ENCODE data around the gene EDIL3. TPM values are rescaled to one million over a fixed set of nuclear protein-coding genes. Genes with fewer than 3 reads are reported as not detected.

The EDIL3 gene
- total and polyA plus RNA-seq, 2 of the 8 experiments (the other 6 are each of a cell fraction or from before 2014, with no cell fraction given): 14.7 to 47.2 TPM

GRCh38 chr5:84360056-84360455 lies 24.6 kb downstream of the EDIL3 start:
- H3K4me1 ChIP-seq (replicated peaks in 1 of 4; ENCODE audit: control insufficient read depth in 3 of 4, insufficient read depth in 4 of 4, low read length in 3 of 4): no peaks in the 10 kb centered on the region
- 92% methylated on average over 3 of the region's 3 CpGs; no CpG with 5 or more reads in 1 of the 2 experiments for WGBS, 2 experiments (ENCODE audit: extremely low coverage in 1 of 2, insufficient coverage in 1 of 2, insufficient read length in 1 of 2, insufficient replicate concordance in 2 of 2, low coverage in 1 of 2, low lambda C conversion rate in 2 of 2, missing lambda C conversion rate in 1 of 2)
- H2BK120ac ChIP-seq (replicated peaks; ENCODE audit: low read depth, low read length): no peak overlapping the region
- no peaks in the 10 kb centered on the region for H3K27me3 ChIP-seq (replicated peaks in 1 of 4; ENCODE audit: control insufficient read depth in 3 of 4, extremely low read depth in 1 of 4, insufficient read depth in 3 of 4, low read length in 3 of 4)
- POLR2A ChIA-PET (ENCODE audit: partially characterized antibody): no interaction called here
- no peak overlapping the region for H3K4me2 ChIP-seq (ENCODE audit: insufficient read depth in 1 of 2, low read depth in 2 of 2, low read length in 2 of 2)
- no peaks in the 10 kb centered on the region for H3K79me1 ChIP-seq (ENCODE audit: low read depth, low read length)
- no peak overlapping the region for H3K23ac ChIP-seq (ENCODE audit: insufficient read length)
- FAIRE-seq (no peak), DNase-seq (ENCODE audit: low read depth in 1 of 2, low spot score in 2 of 2) (no peak)
- H3K18ac ChIP-seq (ENCODE audit: extremely low read depth, low read length): no peak overlapping the region
- no peak overlapping the region for H3K4me3 ChIP-seq (ENCODE audit: extremely low read depth in 1 of 4, insufficient read depth in 2 of 4, low read depth in 3 of 4, low read length in 4 of 4)
- no peak overlapping the region for H4K8ac ChIP-seq (ENCODE audit: extremely low read depth, insufficient read depth, low read length)
- H2AK5ac ChIP-seq (ENCODE audit: low read depth, low read length): no peak overlapping the region
- H4K20me1 ChIP-seq (replicated peaks in 1 of 2; ENCODE audit: control insufficient read depth in 1 of 2, insufficient read depth in 2 of 2, low read length in 2 of 2): no peaks in the 10 kb centered on the region
- H3K9me3 ChIP-seq (ENCODE audit: insufficient read depth in 2 of 2, low read depth in 1 of 2, low read length in 1 of 2): peaks cover 0 to 4% of the 10 kb centered on the region in 2 experiments; a peak in 2 of 4 replicates
- CTCF ChIA-PET (ENCODE audit: partially characterized antibody): no interaction called here
- H3K56ac ChIP-seq (replicated peaks; ENCODE audit: insufficient read length, low read depth, low read length): no peak overlapping the region
- no peaks in the 10 kb centered on the region; the same call in 1 of the 2 replicates for H3K23me2 ChIP-seq (ENCODE audit: low read depth, low read length)
- no peak overlapping the region for H3K9ac ChIP-seq (replicated peaks in 1 of 4; ENCODE audit: extremely low read depth in 1 of 4, low read depth in 3 of 4, low read length in 3 of 4)
- H2BK15ac ChIP-seq (ENCODE audit: low read length): no peak overlapping the region
- no peak overlapping the region for H2BK20ac ChIP-seq (ENCODE audit: low read length)
- H3K27ac ChIP-seq (ENCODE audit: low read depth, low read length): no peak overlapping the region
- no peaks in the 10 kb centered on the region; a peak in 1 of 8 replicates for H3K36me3 ChIP-seq (ENCODE audit: control insufficient read depth in 2 of 4, insufficient read depth in 4 of 4, low read length in 3 of 4)
- no peak for TF ChIP-seq KDM4A (IDR thresholded peaks at IDR 0.05; ENCODE audit: low read depth, low read length, severe bottlenecking)
- H4K91ac ChIP-seq (replicated peaks; ENCODE audit: insufficient read length, low read length): no peak overlapping the region
- H4K5ac ChIP-seq (ENCODE audit: insufficient read length, low read depth, low read length): no peak overlapping the region
- peaks cover 0 to 30% of the 10 kb centered on the region in 2 experiments; a peak in 2 of 4 replicates for H3K79me2 ChIP-seq (ENCODE audit: control insufficient read depth in 1 of 2, insufficient read depth in 2 of 2, low read length in 2 of 2)
- H3K14ac ChIP-seq (ENCODE audit: insufficient read length): no peak overlapping the region
- no peak overlapping the region for H2BK5ac ChIP-seq (ENCODE audit: low read depth, low read length)
- H2AFZ ChIP-seq (ENCODE audit: low read length): no peak overlapping the region
- no peak overlapping the region for H3K4ac ChIP-seq (replicated peaks; ENCODE audit: insufficient read length, low read depth, low read length)
- H2BK12ac ChIP-seq (ENCODE audit: low read depth, low read length): no peak overlapping the region

All from H1 (cell line).